Aorta (tissue), 5 donors: Measurements from ENCODE around the gene TUBB3. TPM values are rescaled to one million over a fixed set of nuclear protein-coding genes. Genes with fewer than 3 reads are reported as not detected.

ENCODE experiments used
- ATAC-seq: fragments of 200-7000 bp; cut with Tn5 transposase; one replicate; pipeline ENCODE4 v1.9.1; 2022; ENCODE audit warnings: moderate library complexity; ENCODE audit not compliant: low FRiP score
- DNase-seq, 2 donors: peaks; one replicate each; pipeline ENCODE4 v3.0.0-alpha.2; 2020
- H3K27ac ChIP-seq, 2 donors: one replicate each; pipeline ENCODE4 v1.5.1; 2013; ENCODE audit warnings: low read length in 2 of 2, mild to moderate bottlenecking in 2 of 2, moderate library complexity in 2 of 2, control low read depth in 1 of 2, inconsistent platforms in 1 of 2, low read depth in 1 of 2
- H3K27me3 ChIP-seq, 2 donors: one replicate each; pipeline ENCODE4 v1.6.1; 2013; ENCODE audit warnings: control low read depth in 1 of 2, low read length in 1 of 2, mild to moderate bottlenecking in 1 of 2, moderate library complexity in 1 of 2; ENCODE audit not compliant: insufficient read depth in 2 of 2, control insufficient read depth in 1 of 2
- H3K36me3 ChIP-seq, 2 donors: one replicate each; pipeline ENCODE4 v1.6.1; 2013; ENCODE audit warnings: control low read depth in 1 of 2, low read length in 1 of 2, mild to moderate bottlenecking in 1 of 2; ENCODE audit not compliant: insufficient read depth in 2 of 2, control insufficient read depth in 1 of 2
- H3K4me1 ChIP-seq, 2 donors: one replicate each; pipeline ENCODE4 v1.6.1; 2013; ENCODE audit warnings: low read length in 2 of 2, control low read depth in 1 of 2, mild to moderate bottlenecking in 1 of 2, moderate library complexity in 1 of 2; ENCODE audit not compliant: insufficient read depth in 2 of 2, control insufficient read depth in 1 of 2
- H3K4me3 ChIP-seq, 2 donors: one replicate each; pipeline ENCODE4 v1.5.1; 2013; ENCODE audit warnings: low read length in 2 of 2, control low read depth in 1 of 2, mild to moderate bottlenecking in 1 of 2
- H3K9me3 ChIP-seq: one replicate; pipeline ENCODE4 v1.6.1; 2013; ENCODE audit warnings: mild to moderate bottlenecking, low read length; ENCODE audit not compliant: control insufficient read depth
- WGBS, 2 donors: extraction: QIAGEN DNeasy Blood & Tissue Kit; methylation state at CpG; one replicate each; pipeline ENCODE4 v1.1.7; 2013; 5-methylcytosine and 5-hydroxymethylcytosine counted together
- intact Hi-C, 2 donors: fragments of 100-400 bp; cut with DNase I; formaldehyde crosslinking; loops; one replicate each; pipeline versions ENCODE4 v1.14.2 to v1.15.0; 2022
- polyA plus RNA-seq, 2 donors: library from polyadenylated mRNA; stranded (reverse); fragments of 200-250 nt; gene quantifications; one replicate each; pipeline ENCODE4 v1.2.3, GENCODE V29; 2013
- total RNA-seq, 2 donors: library from RNA; stranded (reverse); fragmentation: NEBNext Ultra II Directional; extraction: Animal tissue kit (Norgen Biotek cat#: 25700); gene quantifications; one replicate each; pipeline ENCODE4 v1.2.1, GENCODE V29; 2021
- donor health status: healthy with polysubstance abuse.
- donor health status: Bipolar disorder and iron deficiency.
- donor health status: DM: no; HTN: no; CAD: no.
- donor health status: DM: no; HTN: no; CAD: no.
- donor health status: DM: yes; HTN: yes; CAD: no.

Gene TUBB3
- total and polyA plus RNA-seq, 4 donors, result 0.38 to 12.5 (median 4.0) TPM

- no peaks in the 10 kb centered on the region for H3K4me1 ChIP-seq
- 51 to 59% methylated on average over 13 to 14 of the region's 14 CpGs for WGBS, 2 donors
- no peaks in the 10 kb centered on the region for H3K36me3 ChIP-seq
- H3K27me3 ChIP-seq, result peaks cover 0 to 2% of the 10 kb centered on the region in 2 donors
- intact Hi-C loops, result loop anchor here in 1 of 2 donors (10.0 kb wide), 1 partner anchor 104 kb away; no protein-coding TSS in a partner anchor
- H3K27ac ChIP-seq, result no peak overlapping the region
- no peak for ATAC-seq
- DNase-seq, result peak in 1 of 2 donors; percentile 64
- no peak overlapping the region for H3K4me3 ChIP-seq
- no peaks in the 10 kb centered on the region for H3K9me3 ChIP-seq
Observed at GRCh38 chr16:89921131-89921701, 1.9 kb upstream of the TUBB3 start.

GRCh38 chr16:89921702-89922476 is 1.3 kb upstream of the TUBB3 start:
- ATAC-seq (peak; percentile 78), DNase-seq (peak; percentile 96)
- Histone ChIP-seq H3K4me1 (no peaks in the 10 kb centered on the region), H3K4me3 (peak overlapping the region in 1 of 2 donors; percentile 23), H3K9me3 (no peaks in the 10 kb centered on the region), H3K27me3 (peaks cover 0 to 2% of the 10 kb centered on the region in 2 donors), H3K36me3 (no peaks in the 10 kb centered on the region), H3K27ac (no peak overlapping the region)
- 2 to 4% methylated on average over 22 of the region's 22 CpGs for WGBS, 2 donors
- intact Hi-C loops, result loop anchor here in 1 of 2 donors (10.0 kb wide), 1 partner anchor 103 kb away; no protein-coding TSS in a partner anchor

GRCh38 chr16:89922477-89922883 is 662 bp upstream of the TUBB3 start:
- ATAC-seq, result peak; percentile 46
- Histone ChIP-seq H3K9me3 (no peaks in the 10 kb centered on the region), H3K27ac (no peak overlapping the region), H3K27me3 (peaks cover 0 to 2% of the 10 kb centered on the region in 2 donors), H3K4me3 (peak overlapping the region; percentile 23 to 45), H3K36me3 (no peaks in the 10 kb centered on the region), H3K4me1 (no peaks in the 10 kb centered on the region)
- peak; percentile 95 to 96 for DNase-seq
- intact Hi-C loops, result loop anchor here in 1 of 2 donors (10.0 kb wide), 1 partner anchor 102 kb away; no protein-coding TSS in a partner anchor
- 0 to 1% methylated on average over 30 to 31 of the region's 31 CpGs for WGBS, 2 donors

GRCh38 chr16:89923640-89924296 is 626 bp downstream of the TUBB3 start:
- Histone ChIP-seq H3K4me1 (no peaks in the 10 kb centered on the region), H3K4me3 (peak overlapping the region in 1 of 2 donors; percentile 23), H3K9me3 (no peaks in the 10 kb centered on the region), H3K36me3 (no peaks in the 10 kb centered on the region), H3K27ac (no peak overlapping the region), H3K27me3 (peaks cover 0 to 2% of the 10 kb centered on the region in 2 donors)
- intact Hi-C loops, result loop anchor here in 1 of 2 donors (10.0 kb wide), 1 partner anchor 101 kb away; no protein-coding TSS in a partner anchor
- 3% methylated on average over 31 to 41 of the region's 41 CpGs for WGBS, 2 donors
- ATAC-seq (no peak), DNase-seq (peak; percentile 54 to 75)

DNA sequence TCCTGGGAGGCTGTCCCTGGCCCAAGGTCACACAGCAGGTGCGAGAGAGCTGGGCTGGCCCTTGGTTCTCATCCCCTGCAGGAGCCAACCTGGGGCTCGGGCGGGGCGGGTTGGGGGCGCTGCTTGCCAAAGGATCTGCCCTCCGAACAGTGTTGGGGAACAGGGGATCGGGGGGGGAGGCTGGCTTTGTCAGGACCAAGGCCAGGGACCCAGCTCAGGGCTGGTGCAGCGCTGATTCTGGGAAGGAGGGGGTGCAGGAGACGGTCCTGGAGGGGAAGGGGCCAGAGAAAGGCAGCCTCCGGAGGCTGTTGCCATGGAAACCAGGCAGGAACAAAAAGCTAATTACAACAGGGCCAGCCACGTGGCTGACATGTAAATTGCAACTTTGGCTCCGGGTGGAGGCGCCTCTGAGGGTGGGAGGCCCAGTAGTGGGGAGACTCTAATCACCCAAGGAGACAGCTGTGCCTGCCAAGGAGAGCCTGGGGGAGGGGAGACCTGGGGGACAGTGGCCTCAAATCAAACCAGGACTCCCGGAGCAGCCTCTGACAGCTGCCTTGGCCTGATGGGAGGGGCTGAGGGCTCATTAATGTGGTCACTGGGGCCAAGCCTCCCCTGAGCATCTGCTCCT is 1.3 kb downstream of the TUBB3 start:
- 2% methylated on average over 14 of the region's 14 CpGs for WGBS, 2 donors
- H3K4me1 ChIP-seq, result no peaks in the 10 kb centered on the region
- H3K27ac ChIP-seq, result no peak overlapping the region
- H3K36me3 ChIP-seq, result no peaks in the 10 kb centered on the region
- peaks cover 0 to 2% of the 10 kb centered on the region in 2 donors for H3K27me3 ChIP-seq
- ATAC-seq (no peak), DNase-seq (peak; percentile 54 to 79)
- no peak overlapping the region for H3K4me3 ChIP-seq
- intact Hi-C loops, result loop anchor here in 1 of 2 donors (10.0 kb wide), 1 partner anchor 100 kb away; no protein-coding TSS in a partner anchor
- no peaks in the 10 kb centered on the region for H3K9me3 ChIP-seq

DNA sequence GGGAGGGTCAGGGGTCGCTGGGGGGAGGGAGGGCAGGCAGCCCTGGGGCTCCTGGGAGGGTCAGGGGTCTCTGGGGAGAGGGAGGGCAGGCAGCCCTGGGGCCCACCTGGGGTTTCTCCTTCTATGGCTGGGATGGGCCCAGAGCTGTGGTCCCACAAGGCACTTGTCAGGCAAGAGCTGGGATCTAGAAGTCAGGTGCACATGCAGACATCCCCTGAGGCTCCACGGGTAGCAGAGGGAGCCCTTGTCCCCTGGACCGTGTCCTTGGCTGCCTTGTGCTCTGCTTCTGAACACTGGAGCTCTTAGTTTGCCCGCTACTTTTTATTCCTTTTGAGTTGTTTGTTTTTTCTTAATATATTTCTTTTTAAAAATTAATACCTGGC is 1.8 kb downstream of the TUBB3 start:
- Histone ChIP-seq H3K9me3 (no peaks in the 10 kb centered on the region), H3K4me3 (no peak overlapping the region), H3K4me1 (no peaks in the 10 kb centered on the region), H3K27ac (no peak overlapping the region), H3K36me3 (no peaks in the 10 kb centered on the region), H3K27me3 (peaks cover 0 to 2% of the 10 kb centered on the region in 2 donors)
- ATAC-seq (no peak), DNase-seq (no peak)
- intact Hi-C loops, result loop anchor here in 1 of 2 donors (10.0 kb wide), 1 partner anchor 100 kb away; no protein-coding TSS in a partner anchor
- WGBS, 2 donors, result 21 to 30% methylated on average over 3 to 4 of the region's 4 CpGs

DNA sequence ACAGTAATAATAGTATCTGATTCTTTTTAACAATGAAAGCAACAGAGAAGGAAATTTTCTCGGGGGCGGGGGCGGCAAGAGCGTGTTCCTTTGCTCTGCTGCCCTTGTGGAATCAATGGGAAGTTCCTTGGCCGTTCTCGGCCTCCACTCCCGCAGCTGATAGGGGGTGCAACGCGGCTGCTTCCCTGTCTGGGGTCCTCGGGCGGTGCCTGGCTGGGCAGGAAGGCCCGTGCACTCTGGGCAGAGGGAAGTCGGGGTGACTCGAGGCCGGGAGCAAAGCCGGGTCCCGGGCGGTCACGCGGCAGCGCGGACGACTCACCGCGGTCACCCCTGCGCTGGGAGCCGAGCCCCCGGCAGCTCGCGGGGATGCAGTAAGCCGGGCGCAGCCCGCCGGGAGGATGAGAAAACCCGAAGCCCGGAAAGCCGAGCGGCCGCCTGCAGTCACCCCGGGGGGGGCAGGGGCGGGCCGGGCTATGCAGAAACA is 2.5 kb downstream of the TUBB3 start:
- H3K27me3 ChIP-seq, result peaks cover 0 to 2% of the 10 kb centered on the region in 2 donors
- WGBS, 2 donors, result 1 to 3% methylated on average over 28 to 42 of the region's 42 CpGs
- DNase-seq (peak in 1 of 2 donors; percentile 53), ATAC-seq (no peak)
- no peak overlapping the region for H3K4me3 ChIP-seq
- no peaks in the 10 kb centered on the region for H3K9me3 ChIP-seq
- H3K4me1 ChIP-seq, result no peaks in the 10 kb centered on the region
- H3K36me3 ChIP-seq, result no peaks in the 10 kb centered on the region
- no peak overlapping the region for H3K27ac ChIP-seq
- intact Hi-C loops, result loop anchor here in 1 of 2 donors (10.0 kb wide), 1 partner anchor 99 kb away; no protein-coding TSS in a partner anchor

- ATAC-seq (no peak), DNase-seq (no peak)
- intact Hi-C loops, result no loop called here
- H3K4me1 ChIP-seq, result no peaks in the 10 kb centered on the region
- H3K36me3 ChIP-seq, result no peaks in the 10 kb centered on the region
- H3K9me3 ChIP-seq, result no peaks in the 10 kb centered on the region
- H3K27me3 ChIP-seq, result no peaks in the 10 kb centered on the region
- no peak overlapping the region for H3K4me3 ChIP-seq
- 82 to 87% methylated on average over 16 of the region's 16 CpGs for WGBS, 2 donors
- no peak overlapping the region for H3K27ac ChIP-seq
Observed at GRCh38 chr16:89931305-89931896, 8.3 kb downstream of the TUBB3 start.
